ENCODE data around the gene FN1. TPM values are rescaled to one million over a fixed set of nuclear protein-coding genes. Genes with fewer than 3 reads are reported as not detected.
"Not testable (repeated sequence)": the region's sequence is repeated elsewhere in the genome, so short reads cannot be mapped to it uniquely, and the experiment has no call there.

Gene FN1
- total RNA-seq, 2 experiments from 2014 or later = 0.08 to 0.19 TPM

GRCh38 chr2:215410181-215410931 lies 25.5 kb downstream of the FN1 start:
- CTCF ChIA-PET = not testable (repeated sequence)

GRCh38 chr2:215409331-215410127 lies 26.3 kb downstream of the FN1 start:
- ChIA-PET POLR2A (no interaction called here), CTCF (no interaction called here)

More at GRCh38 chr2:215410181-215410931, 25.5 kb downstream of the FN1 start:
- POLR2A ChIA-PET = not testable (repeated sequence)

- POLR2A ChIA-PET, CTCF ChIA-PET: not testable (repeated sequence)
Measured at GRCh38 chr2:215408441-215408840, 27.4 kb downstream of the FN1 start.

- CTCF ChIA-PET = no interaction called here
- POLR2A ChIA-PET = no interaction called here
Measured at GRCh38 chr2:215407590-215408264, 28.1 kb downstream of the FN1 start.

GRCh38 chr2:215407061-215407460 lies 28.8 kb downstream of the FN1 start:
- CTCF ChIA-PET = no interaction called here
- POLR2A ChIA-PET = no interaction called here

GRCh38 chr2:215405722-215406581 lies 29.9 kb downstream of the FN1 start:
- ChIA-PET CTCF (no interaction called here), POLR2A (no interaction called here)

GRCh38 chr2:215404348-215405012 lies 31.4 kb downstream of the FN1 start:
- ChIA-PET CTCF (no interaction called here), POLR2A (no interaction called here)

GRCh38 chr2:215403441-215404347 lies 32.2 kb downstream of the FN1 start:
- CTCF ChIA-PET = interaction anchor here (0.6 kb wide), 1 partner anchor 1302 kb away, joined by 4 read pairs; no protein-coding TSS in a partner anchor
- POLR2A ChIA-PET = no interaction called here

GRCh38 chr2:215401896-215402379 lies 33.9 kb downstream of the FN1 start:
- CTCF ChIA-PET = no interaction called here

GRCh38 chr2:215399067-215399716 lies 36.7 kb downstream of the FN1 start:
- ChIA-PET POLR2A (no interaction called here), CTCF (no interaction called here)

More at GRCh38 chr2:215401896-215402379, 33.9 kb downstream of the FN1 start:
- POLR2A ChIA-PET = no interaction called here

GRCh38 chr2:215397632-215398341 lies 38.1 kb downstream of the FN1 start:
- ChIA-PET CTCF (no interaction called here), POLR2A (no interaction called here)

GRCh38 chr2:215396595-215397313 lies 39.1 kb downstream of the FN1 start:
- CTCF ChIA-PET = no interaction called here
- POLR2A ChIA-PET = no interaction called here

GRCh38 chr2:215395687-215396460 lies 40.0 kb downstream of the FN1 start:
- POLR2A ChIA-PET = no interaction called here

GRCh38 chr2:215394102-215394805 lies 41.6 kb downstream of the FN1 start:
- POLR2A ChIA-PET = no interaction called here
- CTCF ChIA-PET = no interaction called here

More at GRCh38 chr2:215395687-215396460, 40.0 kb downstream of the FN1 start:
- CTCF ChIA-PET = no interaction called here

GRCh38 chr2:215392687-215393270 lies 43.1 kb downstream of the FN1 start:
- ChIA-PET CTCF (no interaction called here), POLR2A (no interaction called here)
